Body of pancreas (tissue), 4 donors: Measurements from ENCODE around the gene RRM2. TPM values are rescaled to one million over a fixed set of nuclear protein-coding genes. Genes with fewer than 3 reads are reported as not detected.

Experiments used
- ATAC-seq: fragments of 150-250 bp; one replicate; pipeline ENCODE4 v1.9.1; 2016
- DNase-seq, 4 donors: peaks; one replicate each; pipeline ENCODE4 v3.0.0-alpha.2; 2019
- H3K27ac ChIP-seq, 4 donors: fragments of 200-600 bp; sonication (generic); 1 replicate in 3 of 4; 2 replicates in 1 of 4; pipeline versions ENCODE4 v1.5.1 to v1.6.1; 2016 to 2019; ENCODE audit warnings: mild to moderate bottlenecking in 1 of 4, mixed read lengths in 1 of 4, moderate library complexity in 1 of 4
- H3K27me3 ChIP-seq, 2 donors: fragments of 200-600 bp; sonication (generic); one replicate each; pipeline ENCODE4 v1.6.0; 2016; ENCODE audit warnings: mild to moderate bottlenecking in 1 of 2
- H3K36me3 ChIP-seq, 2 donors: fragments of 200-600 bp; sonication (generic); replicated peaks in 1 of 2; 2 replicates each; pipeline ENCODE4 v1.5.1; 2016; ENCODE audit warnings: low read depth in 2 of 2; ENCODE audit not compliant: insufficient read depth in 1 of 2
- H3K4me1 ChIP-seq: fragments of 200-600 bp; sonication (generic); one replicate; pipeline ENCODE4 v1.6.0; 2016
- H3K4me3 ChIP-seq, 2 donors: fragments of 200-600 bp; sonication (generic); 1 replicate in 1 of 2; 2 replicates in 1 of 2; pipeline ENCODE4 v1.5.1; 2016 to 2019
- H3K9me3 ChIP-seq, 3 donors: fragments of 200-600 bp; sonication (generic); 1 replicate in 2 of 3; 2 replicates in 1 of 3; pipeline ENCODE4 v1.5.1; 2016
- CTCF ChIP-seq, 7 experiments: fragments of 450-650 bp in 4 of 7; fragments of 200-600 bp in 3 of 7; sonication (generic) in 3 of 7; IDR thresholded peaks; one replicate each; pipeline ENCODE4 v1.5.1; 2016 to 2019; ENCODE audit warnings: antibody characterized with exemption in 7 of 7
- POLR2A ChIP-seq, 3 donors: fragments of 450-650 bp; IDR thresholded peaks; one replicate each; pipeline ENCODE4 v1.6.1; 2016; ENCODE audit warnings: antibody characterized with exemption in 3 of 3, mild to moderate bottlenecking in 2 of 3
- WGBS, 2 donors: methylation state at CpG; one replicate each; pipeline ENCODE4 v1.1.5; 2017; 5-methylcytosine and 5-hydroxymethylcytosine counted together
- intact Hi-C: fragments of 100-400 bp; cut with DNase I; formaldehyde crosslinking; loops from one replicate; pipeline ENCODE4 v1.15.1; 2023
- total RNA-seq, 2 donors: library from RNA; depleted of rRNA; stranded (reverse); fragments of >200 nt; gene quantifications; one replicate each; pipeline ENCODE4 v1.1.0, GENCODE V29; 2016

The RRM2 gene
- total RNA-seq, 2 donors from 2014 or later = not detected

GRCh38 chr2:10159581-10160131 lies 37.1 kb downstream of the RRM2 start:
- Histone ChIP-seq H3K4me1 (no peaks in the 10 kb centered on the region), H3K36me3 (no peaks in the 10 kb centered on the region), H3K9me3 (no peaks in the 10 kb centered on the region), H3K27me3 (no peaks in the 10 kb centered on the region), H3K4me3 (no peak overlapping the region), H3K27ac (no peak overlapping the region)
- DNase-seq (no peak), ATAC-seq (no peak)
- intact Hi-C loops = no loop called here
- 81 to 92% methylated on average over 7 to 11 of the region's 11 CpGs for WGBS, 2 donors
- TF ChIP-seq POLR2A (IDR thresholded peaks at IDR 0.05) (no peak), CTCF (IDR thresholded peaks at IDR 0.05) (no peak)

DNA sequence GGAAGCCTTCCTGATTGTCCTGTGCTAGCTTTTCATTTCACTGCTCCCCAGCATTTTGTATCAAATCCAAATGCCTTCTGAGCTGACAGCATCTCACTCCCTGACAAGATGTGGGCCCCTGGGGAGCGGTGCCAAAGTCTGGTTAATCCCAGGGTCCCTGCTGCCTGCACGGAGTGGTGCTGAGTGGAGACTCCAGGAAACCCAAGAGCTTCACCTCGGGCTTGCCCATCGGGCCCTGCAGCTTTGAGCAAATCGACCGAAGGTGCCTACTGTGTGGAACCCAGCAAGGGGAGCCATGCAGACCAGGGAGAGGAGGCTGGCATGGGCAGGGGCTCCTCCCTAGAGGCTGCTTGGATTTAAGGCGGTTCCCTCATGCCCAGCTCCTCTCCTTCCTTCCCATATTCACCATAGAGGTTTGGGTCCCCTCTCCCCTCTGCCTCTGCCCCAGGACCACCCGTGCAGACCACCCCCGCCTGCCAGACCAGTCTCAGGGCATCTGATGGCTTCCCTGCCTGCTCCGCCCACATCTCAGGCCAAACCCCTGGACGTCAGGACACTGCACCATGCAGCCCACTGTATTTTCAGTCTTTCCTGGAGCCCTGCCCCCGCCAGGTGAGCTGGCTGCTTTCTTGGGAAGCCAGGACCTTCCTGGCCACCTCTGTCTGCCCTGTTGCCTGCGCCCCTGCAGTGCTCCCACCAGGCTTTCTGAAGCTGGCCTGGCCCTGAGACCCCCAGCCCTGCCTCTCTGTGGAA lies 37.8 kb downstream of the RRM2 start:
- TF ChIP-seq CTCF (IDR thresholded peaks at IDR 0.05) = no peak
- TF ChIP-seq POLR2A (IDR thresholded peaks at IDR 0.05) = no peak
- Histone ChIP-seq H3K36me3 (no peaks in the 10 kb centered on the region), H3K27me3 (no peaks in the 10 kb centered on the region), H3K4me1 (no peaks in the 10 kb centered on the region), H3K9me3 (no peaks in the 10 kb centered on the region), H3K27ac (no peak overlapping the region), H3K4me3 (no peak overlapping the region)
- DNase-seq (no peak), ATAC-seq (no peak)
- WGBS, 2 donors = 87 to 92% methylated on average over 9 to 13 of the region's 13 CpGs
- intact Hi-C loops = no loop called here

GRCh38 chr2:10161206-10161931 lies 38.8 kb downstream of the RRM2 start:
- 74 to 80% methylated on average over 12 of the region's 12 CpGs for WGBS, 2 donors
- H3K4me3 ChIP-seq = no peak overlapping the region
- intact Hi-C loops = no loop called here
- DNase-seq (no peak), ATAC-seq (no peak)
- H3K4me1 ChIP-seq = no peaks in the 10 kb centered on the region
- H3K36me3 ChIP-seq = no peaks in the 10 kb centered on the region
- TF ChIP-seq POLR2A (IDR thresholded peaks at IDR 0.05) = no peak
- TF ChIP-seq CTCF (IDR thresholded peaks at IDR 0.05) = no peak
- H3K27me3 ChIP-seq = no peaks in the 10 kb centered on the region
- no peaks in the 10 kb centered on the region for H3K9me3 ChIP-seq
- H3K27ac ChIP-seq = no peak overlapping the region

DNA sequence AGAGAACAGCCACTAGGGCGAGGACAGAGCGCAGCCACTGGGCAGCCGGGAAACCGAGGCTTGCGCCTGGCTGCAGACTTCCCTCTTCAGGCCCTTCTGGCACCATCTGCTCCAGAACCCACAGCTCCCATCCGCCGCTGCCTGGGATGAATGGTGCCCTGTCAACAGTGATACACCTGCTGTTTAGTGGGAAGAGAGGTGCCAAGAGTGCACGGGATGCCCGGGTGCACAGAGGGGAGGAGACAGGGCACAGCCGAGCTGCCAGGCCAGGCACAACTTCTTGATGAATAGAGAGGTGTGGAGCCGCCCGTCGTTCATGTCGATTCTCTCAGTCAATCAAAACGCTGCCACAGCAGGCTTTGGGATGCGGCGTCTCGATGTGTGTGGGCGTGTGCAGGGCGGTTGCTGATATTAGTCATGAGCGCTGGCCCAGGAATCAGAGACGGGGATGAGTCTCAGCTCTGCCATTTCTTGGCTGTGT lies 39.5 kb downstream of the RRM2 start:
- no peaks in the 10 kb centered on the region for H3K36me3 ChIP-seq
- no peaks in the 10 kb centered on the region for H3K27me3 ChIP-seq
- intact Hi-C loops = no loop called here
- TF ChIP-seq CTCF (IDR thresholded peaks at IDR 0.05) = no peak
- TF ChIP-seq POLR2A (IDR thresholded peaks at IDR 0.05) = no peak
- no peaks in the 10 kb centered on the region for H3K4me1 ChIP-seq
- no peak for ATAC-seq
- H3K9me3 ChIP-seq = no peaks in the 10 kb centered on the region
- no peak for DNase-seq
- WGBS, 2 donors = 88 to 96% methylated on average over 9 to 22 of the region's 22 CpGs
- no peak overlapping the region for H3K27ac ChIP-seq
- no peak overlapping the region for H3K4me3 ChIP-seq
